ENCODE results near the gene OOEP. TPM values are rescaled to one million over a fixed set of nuclear protein-coding genes. Genes with fewer than 3 reads are reported as not detected.

Gene OOEP
- total RNA-seq, 2 experiments from 2014 or later = 0.38 to 0.50 TPM

DNA sequence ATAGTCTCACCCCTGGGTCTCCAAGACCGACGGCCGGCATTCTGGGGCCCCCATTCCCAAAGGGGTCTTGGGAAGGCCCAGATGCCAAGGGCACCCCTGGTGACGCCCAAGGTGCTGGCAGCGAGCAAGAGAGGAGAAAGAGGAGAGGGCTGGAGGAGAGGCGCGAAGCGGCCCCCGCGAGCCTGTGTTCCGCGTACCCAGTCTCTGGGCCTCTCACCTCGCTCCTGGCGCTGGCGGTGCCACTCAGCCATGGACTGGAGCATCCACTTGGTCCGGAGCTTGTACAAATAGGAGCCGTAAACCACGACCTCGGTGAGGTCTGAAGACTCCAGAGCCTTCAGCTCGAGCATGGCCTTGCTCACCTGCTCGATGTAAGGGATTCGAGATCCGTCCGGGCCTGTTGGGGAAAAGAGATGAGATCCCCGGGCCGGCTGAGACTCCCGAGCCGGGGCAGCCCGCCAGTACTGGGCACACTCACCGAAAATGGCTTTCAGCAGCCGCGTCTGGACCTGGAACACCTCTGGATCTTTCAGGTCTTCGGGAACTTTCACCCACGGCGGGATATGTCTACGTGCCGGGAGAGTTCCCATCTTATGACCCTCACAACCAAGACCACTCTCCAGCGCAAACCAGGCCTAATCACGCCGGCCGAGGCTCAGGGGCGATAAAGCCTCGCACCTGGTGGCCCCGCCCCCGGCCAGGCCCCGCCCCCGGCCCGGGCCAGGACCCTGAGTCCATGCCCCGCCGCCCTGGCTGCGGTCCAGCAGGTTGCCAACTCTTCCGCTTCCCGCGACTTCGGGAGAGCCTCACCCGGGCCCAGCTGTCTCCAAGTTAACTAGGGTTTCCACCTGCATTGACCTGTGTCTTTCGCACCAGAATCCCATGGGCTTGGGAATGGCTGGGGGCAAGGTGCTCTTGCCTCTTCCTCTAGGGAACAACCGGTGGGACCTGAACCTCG is 15.8 kb downstream of the OOEP start, which contains the start of gene DPPA5:
TSS of gene DPPA5 (minus strand) at position 641 of the 958 bp plus-strand sequence. CDS start at position 590, 51 bp downstream.
- Histone ChIP-seq H3K36me3 (ENCODE audit: insufficient read depth, low read length) (no peaks in the 10 kb centered on the region), H3K27me3 (ENCODE audit: control insufficient read depth in 1 of 2, insufficient read depth in 2 of 2, low read length in 2 of 2) (peaks cover 7 to 13% of the 10 kb centered on the region in 2 experiments), H3K4me3 (ENCODE audit: low read length) (no peak within 1 kb of the TSS), H3K4me1 (ENCODE audit: insufficient read depth, low read length) (peaks cover 3% of the 10 kb centered on the region), H3K27ac (ENCODE audit: low read depth in 1 of 2, low read length in 2 of 2) (no peak within 1 kb of the TSS), H3K9me3 (ENCODE audit: control insufficient read depth in 1 of 2, insufficient read depth in 1 of 2, low read length in 2 of 2) (peaks cover 0 to 6% of the 10 kb centered on the region in 2 experiments)
- Mint-ChIP-seq H3K27me3 (peaks cover 25% of the 10 kb centered on the region), H3K36me3 (ENCODE audit: low read depth) (no peaks in the 10 kb centered on the region), H3K4me1 (ENCODE audit: low read depth) (no peaks in the 10 kb centered on the region), H3K9me3 (no peaks in the 10 kb centered on the region), H3K4me3 (no peak within 1 kb of the TSS), H3K27ac (no peak within 1 kb of the TSS)
- ChIA-PET CTCF (no interaction called here), POLR2A (no interaction called here)
- intact Hi-C loops (cut with DNase I, micrococcal nuclease) = no loop called here
- TF ChIP-seq, protein P1, sequence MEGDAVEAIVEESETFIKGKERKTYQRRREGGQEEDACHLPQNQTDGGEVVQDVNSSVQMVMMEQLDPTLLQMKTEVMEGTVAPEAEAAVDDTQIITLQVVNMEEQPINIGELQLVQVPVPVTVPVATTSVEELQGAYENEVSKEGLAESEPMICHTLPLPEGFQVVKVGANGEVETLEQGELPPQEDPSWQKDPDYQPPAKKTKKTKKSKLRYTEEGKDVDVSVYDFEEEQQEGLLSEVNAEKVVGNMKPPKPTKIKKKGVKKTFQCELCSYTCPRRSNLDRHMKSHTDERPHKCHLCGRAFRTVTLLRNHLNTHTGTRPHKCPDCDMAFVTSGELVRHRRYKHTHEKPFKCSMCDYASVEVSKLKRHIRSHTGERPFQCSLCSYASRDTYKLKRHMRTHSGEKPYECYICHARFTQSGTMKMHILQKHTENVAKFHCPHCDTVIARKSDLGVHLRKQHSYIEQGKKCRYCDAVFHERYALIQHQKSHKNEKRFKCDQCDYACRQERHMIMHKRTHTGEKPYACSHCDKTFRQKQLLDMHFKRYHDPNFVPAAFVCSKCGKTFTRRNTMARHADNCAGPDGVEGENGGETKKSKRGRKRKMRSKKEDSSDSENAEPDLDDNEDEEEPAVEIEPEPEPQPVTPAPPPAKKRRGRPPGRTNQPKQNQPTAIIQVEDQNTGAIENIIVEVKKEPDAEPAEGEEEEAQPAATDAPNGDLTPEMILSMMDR (IDR thresholded peaks at IDR 0.05) = no peak
- ATAC-seq (ENCODE audit: poor library complexity) = no peak
- DNase-seq = no peak

DNA sequence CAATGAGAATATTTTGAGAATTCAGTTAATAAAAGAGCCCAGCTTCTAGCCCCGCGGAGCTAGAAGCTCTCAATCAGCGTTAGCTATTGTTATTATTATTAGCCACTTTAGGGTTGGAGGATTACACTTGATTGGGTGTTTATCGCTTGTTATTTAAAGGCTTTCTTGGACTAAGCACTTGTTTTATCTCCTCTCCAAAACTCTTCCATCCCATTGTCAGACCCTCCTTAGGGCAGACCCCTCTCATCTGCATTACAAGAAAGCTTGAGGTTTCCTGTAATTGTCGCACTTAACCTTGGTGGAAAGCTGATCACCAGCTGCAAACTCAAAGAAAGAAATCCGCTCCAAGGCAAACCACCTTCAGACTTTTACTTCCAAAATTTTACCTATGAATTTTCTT is 20.4 kb downstream of the OOEP start:
- Mint-ChIP-seq H3K27ac (no peak overlapping the region), H3K9me3 (no peaks in the 10 kb centered on the region), H3K4me1 (ENCODE audit: low read depth) (no peaks in the 10 kb centered on the region), H3K4me3 (no peak overlapping the region), H3K27me3 (peaks cover 46% of the 10 kb centered on the region), H3K36me3 (ENCODE audit: low read depth) (no peaks in the 10 kb centered on the region)
- TF ChIP-seq, protein P1 (IDR thresholded peaks at IDR 0.05) = no peak
- H3K27ac ChIP-seq (ENCODE audit: low read depth in 1 of 2, low read length in 2 of 2) = no peak overlapping the region
- ChIA-PET CTCF (no interaction called here), POLR2A (no interaction called here)
- H3K4me1 ChIP-seq (ENCODE audit: insufficient read depth, low read length) = peaks cover 7% of the 10 kb centered on the region
- intact Hi-C loops (cut with DNase I, micrococcal nuclease) = no loop called here
- no peak overlapping the region for H3K4me3 ChIP-seq (ENCODE audit: low read length)
- peaks cover 0 to 14% of the 10 kb centered on the region in 2 experiments for H3K9me3 ChIP-seq (ENCODE audit: control insufficient read depth in 1 of 2, insufficient read depth in 1 of 2, low read length in 2 of 2)
- H3K27me3 ChIP-seq (ENCODE audit: control insufficient read depth in 1 of 2, insufficient read depth in 2 of 2, low read length in 2 of 2) = peaks cover 24 to 31% of the 10 kb centered on the region in 2 experiments
- no peaks in the 10 kb centered on the region for H3K36me3 ChIP-seq (ENCODE audit: insufficient read depth, low read length)
- ATAC-seq (ENCODE audit: poor library complexity) (no peak), DNase-seq (no peak)

DNA sequence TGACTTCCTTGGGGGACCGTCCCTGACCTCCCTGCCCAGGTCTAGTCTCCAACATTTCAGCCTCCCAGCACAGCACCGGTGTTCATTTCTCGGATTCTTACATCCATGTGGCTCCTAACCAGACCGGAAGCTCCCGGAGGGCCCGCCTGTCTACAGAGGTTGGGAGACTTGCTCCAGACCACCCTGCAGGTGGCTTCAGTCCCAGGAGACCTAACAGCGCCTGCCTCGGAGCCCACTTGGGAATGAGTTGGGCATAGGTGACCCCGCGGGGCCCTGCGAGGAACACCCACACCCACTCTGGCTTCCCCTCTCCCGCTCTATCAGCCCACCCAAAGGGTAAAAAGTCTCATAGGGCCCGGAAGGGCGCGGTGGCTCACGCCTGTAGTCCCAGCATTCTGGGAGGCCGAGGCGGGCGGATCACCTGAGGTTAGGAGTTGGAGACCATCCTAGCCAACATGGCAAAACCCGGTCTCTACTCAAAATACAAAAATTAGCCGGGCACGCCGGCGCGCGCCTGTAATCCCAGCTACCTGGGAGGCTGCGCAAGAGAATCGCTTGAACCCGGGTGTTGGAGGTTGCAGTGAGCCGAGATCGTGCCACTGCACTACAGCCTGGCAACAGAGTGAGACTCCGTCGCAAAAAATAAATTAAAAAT is 21.0 kb downstream of the OOEP start:
- intact Hi-C loops (cut with DNase I, micrococcal nuclease) = no loop called here
- ChIA-PET CTCF (no interaction called here), POLR2A (no interaction called here)
- H3K27ac Mint-ChIP-seq = no peak overlapping the region
- no peak overlapping the region for H3K27ac ChIP-seq (ENCODE audit: low read depth in 1 of 2, low read length in 2 of 2)
- peaks cover 24 to 31% of the 10 kb centered on the region in 2 experiments for H3K27me3 ChIP-seq (ENCODE audit: control insufficient read depth in 1 of 2, insufficient read depth in 2 of 2, low read length in 2 of 2)
- H3K36me3 Mint-ChIP-seq (ENCODE audit: low read depth) = no peaks in the 10 kb centered on the region
- peaks cover 7% of the 10 kb centered on the region for H3K4me1 ChIP-seq (ENCODE audit: insufficient read depth, low read length)
- ATAC-seq (ENCODE audit: poor library complexity) = no peak
- H3K36me3 ChIP-seq (ENCODE audit: insufficient read depth, low read length) = no peaks in the 10 kb centered on the region
- H3K4me1 Mint-ChIP-seq (ENCODE audit: low read depth) = no peaks in the 10 kb centered on the region
- TF ChIP-seq, protein P1 (IDR thresholded peaks at IDR 0.05) = no peak
- peaks cover 0 to 11% of the 10 kb centered on the region in 2 experiments for H3K9me3 ChIP-seq (ENCODE audit: control insufficient read depth in 1 of 2, insufficient read depth in 1 of 2, low read length in 2 of 2)
- H3K4me3 ChIP-seq (ENCODE audit: low read length) = no peak overlapping the region
- no peak for DNase-seq
- H3K9me3 Mint-ChIP-seq = no peaks in the 10 kb centered on the region
- H3K4me3 Mint-ChIP-seq = no peak overlapping the region
- H3K27me3 Mint-ChIP-seq = peaks cover 46% of the 10 kb centered on the region

All from CD4-positive, alpha-beta T cell (primary cell).